ENCODE results near the gene NLGN1. TPM values are rescaled to one million over a fixed set of nuclear protein-coding genes. Genes with fewer than 3 reads are reported as not detected.

The NLGN1 gene
- total and polyA plus RNA-seq, 12 donors = 0.88 to 19.9 (median 12.6) TPM

- Histone ChIP-seq H3K27ac (peak overlapping the region in 1 of 10 donors; percentile 37), H3K36me3 (no peaks in the 10 kb centered on the region), H3K27me3 (no peaks in the 10 kb centered on the region), H3K4me1 (peaks cover 0 to 19% (median 6%) of the 10 kb centered on the region in 9 donors), H3K4me3 (no peak overlapping the region), H3K9me3 (no peaks in the 10 kb centered on the region)
- ATAC-seq (no peak), DNase-seq (no peak)
- no peak for TF ChIP-seq CTCF (IDR thresholded peaks at IDR 0.05)
- intact Hi-C loops (cut with DNase I) = loop anchor here in 9 of 10 donors (2.0 to 10.0 kb wide), 4 partner anchors 134 to 147 kb away; no protein-coding TSS in a partner anchor
Measured at GRCh38 chr3:173410436-173410835, 12.9 kb downstream of the NLGN1 start.

- H3K9me3 ChIP-seq = no peaks in the 10 kb centered on the region
- H3K27me3 ChIP-seq = no peaks in the 10 kb centered on the region
- no peak for DNase-seq
- peaks cover 0 to 19% (median 6%) of the 10 kb centered on the region in 9 donors for H3K4me1 ChIP-seq
- H3K4me3 ChIP-seq = no peak overlapping the region
- peak in 7 of 8 donors; percentile 20 to 82 (median 59) for ATAC-seq
- 34 to 58% methylated on average over 1 of the region's 1 CpG for whole genome bisulfite sequencing, 2 donors
- TF ChIP-seq CTCF (IDR thresholded peaks at IDR 0.05) = no peak
- peak overlapping the region in 2 of 10 donors; percentile 34 to 37 for H3K27ac ChIP-seq
- H3K36me3 ChIP-seq = no peaks in the 10 kb centered on the region
- intact Hi-C loops (cut with DNase I) = loop anchor here (1.0 to 10.0 kb wide), 5 partner anchors 134 to 146 kb away; no protein-coding TSS in a partner anchor
Measured at GRCh38 chr3:173410849-173411248, 13.3 kb downstream of the NLGN1 start.

GRCh38 chr3:173411375-173411973 is 13.9 kb downstream of the NLGN1 start:
- Histone ChIP-seq H3K36me3 (no peaks in the 10 kb centered on the region), H3K27ac (peak overlapping the region in 2 of 10 donors; percentile 34 to 37), H3K27me3 (no peaks in the 10 kb centered on the region), H3K9me3 (no peaks in the 10 kb centered on the region), H3K4me1 (peaks cover 0 to 19% (median 6%) of the 10 kb centered on the region in 9 donors), H3K4me3 (peak overlapping the region in 6 of 10 donors; percentile 9 to 40 (median 28))
- DNase-seq = peak in 1 of 2 donors; percentile 24
- WGBS, 2 donors = 35 to 36% methylated on average over 5 of the region's 5 CpGs
- ATAC-seq = peak in 7 of 8 donors; percentile 47 to 86 (median 57)
- peak; percentile 21 to 67 (median 47) for TF ChIP-seq CTCF (IDR thresholded peaks at IDR 0.05)
- intact Hi-C loops (cut with DNase I) = loop anchor here (1.0 to 10.0 kb wide), 5 partner anchors 133 to 146 kb away; no protein-coding TSS in a partner anchor

- Histone ChIP-seq H3K27me3 (no peaks in the 10 kb centered on the region), H3K27ac (no peak overlapping the region), H3K4me1 (peaks cover 0 to 10% (median 5%) of the 10 kb centered on the region in 9 donors), H3K9me3 (no peaks in the 10 kb centered on the region), H3K36me3 (no peaks in the 10 kb centered on the region), H3K4me3 (no peak overlapping the region)
- ATAC-seq = no peak
- no peak for TF ChIP-seq CTCF (IDR thresholded peaks at IDR 0.05)
- 90 to 95% methylated on average over 1 of the region's 1 CpG for WGBS, 2 donors
- intact Hi-C loops (cut with DNase I) = loop anchor here in 1 of 10 donors (10.0 kb wide), 1 partner anchor 129 kb away; no protein-coding TSS in a partner anchor
- DNase-seq = no peak
Measured at GRCh38 chr3:173416070-173416469, 18.5 kb downstream of the NLGN1 start.

All from heart right ventricle (tissue), 16 donors.